Measurements from ENCODE around the gene OR2L3.

DNA sequence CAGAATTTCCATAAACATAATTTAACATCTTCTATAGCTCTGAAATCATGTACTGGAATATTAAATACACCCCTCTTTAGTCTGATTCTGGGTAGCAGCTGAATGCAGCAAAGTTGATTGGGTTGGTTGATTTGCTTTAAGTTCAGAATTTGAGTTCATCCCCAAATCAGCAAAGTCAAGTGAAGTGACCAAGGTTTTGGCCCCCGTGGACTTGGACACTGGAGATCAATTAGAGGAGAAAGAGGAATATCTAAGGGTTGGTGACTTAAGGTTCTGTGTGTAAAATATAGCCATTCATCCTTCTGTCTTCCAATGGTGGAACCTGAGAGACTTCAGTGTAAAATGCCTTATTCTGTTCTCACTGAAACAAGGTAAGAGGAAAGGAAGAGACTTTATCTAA is 48.2 kb downstream of the OR2L3 start, which contains the start of gene OR2L13:
- TF ChIP-seq, protein P1, sequence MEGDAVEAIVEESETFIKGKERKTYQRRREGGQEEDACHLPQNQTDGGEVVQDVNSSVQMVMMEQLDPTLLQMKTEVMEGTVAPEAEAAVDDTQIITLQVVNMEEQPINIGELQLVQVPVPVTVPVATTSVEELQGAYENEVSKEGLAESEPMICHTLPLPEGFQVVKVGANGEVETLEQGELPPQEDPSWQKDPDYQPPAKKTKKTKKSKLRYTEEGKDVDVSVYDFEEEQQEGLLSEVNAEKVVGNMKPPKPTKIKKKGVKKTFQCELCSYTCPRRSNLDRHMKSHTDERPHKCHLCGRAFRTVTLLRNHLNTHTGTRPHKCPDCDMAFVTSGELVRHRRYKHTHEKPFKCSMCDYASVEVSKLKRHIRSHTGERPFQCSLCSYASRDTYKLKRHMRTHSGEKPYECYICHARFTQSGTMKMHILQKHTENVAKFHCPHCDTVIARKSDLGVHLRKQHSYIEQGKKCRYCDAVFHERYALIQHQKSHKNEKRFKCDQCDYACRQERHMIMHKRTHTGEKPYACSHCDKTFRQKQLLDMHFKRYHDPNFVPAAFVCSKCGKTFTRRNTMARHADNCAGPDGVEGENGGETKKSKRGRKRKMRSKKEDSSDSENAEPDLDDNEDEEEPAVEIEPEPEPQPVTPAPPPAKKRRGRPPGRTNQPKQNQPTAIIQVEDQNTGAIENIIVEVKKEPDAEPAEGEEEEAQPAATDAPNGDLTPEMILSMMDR (IDR thresholded peaks at IDR 0.05; ENCODE audit: low read depth, low read length): no peak
- TF ChIP-seq EZH2phosphoT487 (IDR thresholded peaks at IDR 0.05; ENCODE audit: low read depth): no peak
